Thyroid gland (tissue), 4 donors: ENCODE measurements around the gene MYLK. TPM values are rescaled to one million over a fixed set of nuclear protein-coding genes. Genes with fewer than 3 reads are reported as not detected.

Experiments used
- DNase-seq, 2 donors: peaks; one replicate each; pipeline ENCODE4 v3.0.0-alpha.2; 2019
- H3K27ac ChIP-seq, 3 donors: fragments of 200-600 bp; sonication (generic); 1 replicate in 2 of 3; 2 replicates in 1 of 3; pipeline ENCODE4 v1.5.1; 2016 to 2019; ENCODE audit warnings: mild to moderate bottlenecking in 1 of 3, moderate library complexity in 1 of 3
- H3K27me3 ChIP-seq: fragments of 200-600 bp; sonication (generic); one replicate; pipeline ENCODE4 v1.5.1; 2019
- H3K36me3 ChIP-seq, 2 donors: fragments of 200-600 bp; sonication (generic); one replicate each; pipeline ENCODE4 v1.5.1; 2016 to 2019
- H3K4me1 ChIP-seq, 2 donors: fragments of 200-600 bp; sonication (generic); one replicate each; pipeline ENCODE4 v1.5.1; 2017 to 2019
- H3K4me3 ChIP-seq, 3 donors: fragments of 200-600 bp; sonication (generic); replicated peaks in 1 of 3; 1 replicate in 2 of 3; 2 replicates in 1 of 3; pipeline ENCODE4 v1.5.1; 2016; ENCODE audit warnings: mild to moderate bottlenecking in 1 of 3
- H3K9me3 ChIP-seq: fragments of 200-600 bp; sonication (generic); one replicate; pipeline ENCODE4 v1.5.1; 2017
- CTCF ChIP-seq, 6 experiments: fragments of 200-600 bp in 3 of 6; fragments of 450-650 bp in 3 of 6; sonication (generic) in 3 of 6; IDR thresholded peaks; one replicate each; pipeline ENCODE4 v1.5.1; 2016 to 2019; ENCODE audit warnings: antibody characterized with exemption in 6 of 6, mild to moderate bottlenecking in 2 of 6, inconsistent platforms in 1 of 6, moderate library complexity in 1 of 6
- POLR2A ChIP-seq, 2 donors: fragments of 450-650 bp; IDR thresholded peaks; one replicate each; pipeline ENCODE4 v1.6.1; 2017; ENCODE audit warnings: antibody characterized with exemption in 2 of 2, mild to moderate bottlenecking in 2 of 2, moderate library complexity in 1 of 2
- WGBS, 2 donors: methylation state at CpG; one replicate each; pipeline ENCODE4 v1.1.5; 2017; 5-methylcytosine and 5-hydroxymethylcytosine counted together
- intact Hi-C: fragments of 100-400 bp; cut with DNase I; formaldehyde crosslinking; loops from one replicate; pipeline ENCODE4 v1.15.1; 2023
- total RNA-seq, 4 donors: library from RNA; depleted of rRNA; stranded (reverse); fragments of >200 nt; gene quantifications; one replicate each; pipeline ENCODE4 v1.2.3, GENCODE V29; 2016

The MYLK gene
- total RNA-seq, 4 donors from 2014 or later, result 28.9 to 51.2 (median 37.4) TPM

DNA sequence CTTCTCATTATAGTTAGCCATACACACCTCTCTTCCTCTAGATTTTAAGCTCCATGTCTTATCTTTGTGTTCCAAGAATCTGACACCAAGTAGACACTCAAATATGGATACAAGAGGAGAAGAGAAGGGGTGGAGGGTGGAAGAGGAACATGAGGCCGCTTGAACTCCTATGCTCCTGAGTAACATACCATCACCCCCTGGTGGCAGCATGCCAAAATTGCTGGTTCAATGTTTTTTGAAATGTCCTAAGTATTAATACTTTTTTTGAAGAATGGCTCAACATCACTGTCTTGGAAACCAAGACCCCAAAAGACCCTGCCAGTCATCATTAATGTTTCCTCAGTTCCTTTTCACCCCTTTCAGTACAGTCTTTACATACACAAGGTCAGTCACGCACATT lies 227.4 kb downstream of the MYLK start:
- Histone ChIP-seq H3K27ac (peak overlapping the region in 2 of 3 donors; percentile 94 to 99), H3K4me3 (no peak overlapping the region), H3K9me3 (no peaks in the 10 kb centered on the region), H3K27me3 (no peaks in the 10 kb centered on the region), H3K4me1 (peaks cover 60 to 65% of the 10 kb centered on the region in 2 donors), H3K36me3 (no peaks in the 10 kb centered on the region)
- intact Hi-C loops, result no loop called here
- DNase-seq, result no peak
- TF ChIP-seq POLR2A (IDR thresholded peaks at IDR 0.05) (no peak), CTCF (IDR thresholded peaks at IDR 0.05) (no peak)
- WGBS, 2 donors, result 84 to 85% methylated on average over 2 of the region's 2 CpGs

- 83 to 94% methylated on average over 3 of the region's 3 CpGs for WGBS, 2 donors
- H3K36me3 ChIP-seq, result no peaks in the 10 kb centered on the region
- H3K9me3 ChIP-seq, result no peaks in the 10 kb centered on the region
- H3K27ac ChIP-seq, result peak overlapping the region in 2 of 3 donors; percentile 20 to 99
- H3K4me1 ChIP-seq, result peaks cover 56 to 61% of the 10 kb centered on the region in 2 donors
- no peak for TF ChIP-seq POLR2A (IDR thresholded peaks at IDR 0.05)
- intact Hi-C loops, result no loop called here
- DNase-seq, result no peak
- H3K4me3 ChIP-seq, result no peak overlapping the region
- no peaks in the 10 kb centered on the region for H3K27me3 ChIP-seq
These were observed 227.9 kb downstream of the MYLK start for GRCh38 chr3:123656274-123656673.

DNA sequence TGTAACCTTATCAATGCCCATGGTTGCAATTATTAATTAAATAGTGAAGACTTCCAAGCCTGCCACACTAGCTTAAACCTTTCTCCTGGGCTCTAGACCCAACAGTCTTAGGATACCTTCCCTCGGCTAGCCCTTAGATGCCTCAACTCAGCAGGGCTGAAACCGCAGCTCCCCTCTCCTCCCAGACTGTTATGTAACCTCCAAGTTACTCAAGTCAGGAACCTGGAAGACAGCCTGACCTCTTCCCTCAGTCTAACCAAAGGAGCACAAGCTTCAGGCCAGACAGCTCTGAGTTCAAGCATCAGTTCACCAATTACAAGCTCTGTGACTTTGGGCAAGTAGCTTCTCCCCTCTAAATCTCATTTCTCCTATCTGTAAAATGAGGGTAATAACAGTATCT lies 228.7 kb downstream of the MYLK start:
- Histone ChIP-seq H3K27me3 (no peaks in the 10 kb centered on the region), H3K9me3 (no peaks in the 10 kb centered on the region), H3K4me3 (no peak overlapping the region), H3K27ac (peak overlapping the region in 2 of 3 donors; percentile 20 to 99), H3K36me3 (no peaks in the 10 kb centered on the region), H3K4me1 (peaks cover 47 to 52% of the 10 kb centered on the region in 2 donors)
- 92 to 98% methylated on average over 2 of the region's 2 CpGs for WGBS, 2 donors
- TF ChIP-seq CTCF (IDR thresholded peaks at IDR 0.05) (no peak), POLR2A (IDR thresholded peaks at IDR 0.05) (no peak)
- intact Hi-C loops, result no loop called here
- no peak for DNase-seq

DNA sequence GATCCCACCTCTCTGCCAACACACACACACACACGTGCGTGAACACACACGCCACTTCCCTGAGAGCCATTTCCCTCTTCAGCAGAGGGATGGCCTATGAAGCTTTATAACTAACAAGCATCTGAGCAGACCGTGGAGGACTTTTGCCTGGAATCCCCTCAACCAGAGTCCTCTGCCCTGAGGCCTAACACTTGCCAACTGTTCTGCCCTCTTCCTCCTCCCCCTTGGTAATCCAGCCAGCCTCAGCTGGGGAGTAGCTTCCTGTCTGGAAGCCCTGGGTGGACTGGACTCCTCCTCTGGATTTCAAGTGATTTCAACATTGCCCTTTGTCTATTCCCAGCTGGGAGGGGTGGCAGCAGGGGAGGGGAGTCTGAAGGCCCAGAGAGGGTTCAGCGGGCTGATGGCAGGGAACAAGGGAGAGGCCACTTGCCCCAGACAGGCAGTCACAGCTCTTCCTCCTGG lies 230.9 kb downstream of the MYLK start:
- Histone ChIP-seq H3K4me3 (no peak overlapping the region), H3K4me1 (peaks cover 26 to 30% of the 10 kb centered on the region in 2 donors), H3K36me3 (no peaks in the 10 kb centered on the region), H3K9me3 (no peaks in the 10 kb centered on the region), H3K27ac (peak overlapping the region; percentile 73 to 84 (median 78)), H3K27me3 (no peaks in the 10 kb centered on the region)
- WGBS, 2 donors, result 42 to 57% methylated on average over 5 of the region's 5 CpGs
- intact Hi-C loops, result loop anchor here (5.0 kb wide), 2 partner anchors 49 to 64 kb away; no protein-coding TSS in a partner anchor
- peak; percentile 65 to 77 for DNase-seq
- TF ChIP-seq POLR2A (IDR thresholded peaks at IDR 0.05) (peak in 1 of 2 donors; percentile 31), CTCF (IDR thresholded peaks at IDR 0.05) (no peak)

- Histone ChIP-seq H3K9me3 (no peaks in the 10 kb centered on the region), H3K27ac (peak overlapping the region; percentile 73 to 84 (median 78)), H3K4me3 (no peak overlapping the region), H3K27me3 (no peaks in the 10 kb centered on the region), H3K4me1 (peaks cover 18 to 23% of the 10 kb centered on the region in 2 donors), H3K36me3 (no peaks in the 10 kb centered on the region)
- 18 to 27% methylated on average over 9 of the region's 9 CpGs for WGBS, 2 donors
- intact Hi-C loops, result loop anchor here (5.0 kb wide), 2 partner anchors 50 to 65 kb away; no protein-coding TSS in a partner anchor
- no peak for TF ChIP-seq POLR2A (IDR thresholded peaks at IDR 0.05)
- peak; percentile 70 to 96 (median 95) for TF ChIP-seq CTCF (IDR thresholded peaks at IDR 0.05)
- peak; percentile 77 to 85 for DNase-seq
These were observed 231.7 kb downstream of the MYLK start for GRCh38 chr3:123652342-123652984.
